Hindlimb muscle (tissue), 1 donor: Measurements from ENCODE around the gene CTDP1. TPM values are rescaled to one million over a fixed set of nuclear protein-coding genes. Genes with fewer than 3 reads are reported as not detected.
"Not testable (repeated sequence)": the region's sequence is repeated elsewhere in the genome, so short reads cannot be mapped to it uniquely, and the experiment has no call there.

Experiments used
- DNase-seq: peaks from one replicate; pipeline ENCODE4 v3.0.0-alpha.2; 2013
- polyA plus RNA-seq: library from polyadenylated mRNA; unstranded; fragments of 120-200 nt; gene quantifications from one replicate; pipeline ENCODE4 v1.2.1, GENCODE V29; 2013; ENCODE audit not compliant: insufficient read length

The CTDP1 gene
- polyA plus RNA-seq, 1 donor, result 11.0 TPM

- DNase-seq, result no peak
Measured at GRCh38 chr18:79702906-79703305, 23.3 kb downstream of the CTDP1 start.

GRCh38 chr18:79704631-79705030 is 25.0 kb downstream of the CTDP1 start:
- no peak for DNase-seq

DNA sequence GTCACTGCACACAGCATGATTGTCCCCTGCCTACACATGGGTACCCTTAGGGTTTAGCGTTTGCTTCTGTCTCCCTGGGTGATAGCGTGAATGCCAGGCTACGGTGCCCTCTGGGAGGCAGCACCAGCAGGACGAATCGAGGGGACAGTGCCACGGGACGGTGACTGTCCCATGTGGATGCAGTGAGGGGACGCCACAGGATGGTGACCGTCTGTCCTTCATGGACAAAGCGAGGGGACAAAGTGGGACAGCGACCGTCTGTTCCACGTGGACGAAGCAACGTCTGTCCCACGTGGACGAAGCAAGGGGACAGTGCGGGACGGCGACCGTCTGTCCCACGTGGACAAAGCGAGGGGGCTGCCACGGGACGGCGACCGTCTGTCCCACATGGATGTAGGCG is 25.7 kb downstream of the CTDP1 start:
- no peak for DNase-seq

DNA sequence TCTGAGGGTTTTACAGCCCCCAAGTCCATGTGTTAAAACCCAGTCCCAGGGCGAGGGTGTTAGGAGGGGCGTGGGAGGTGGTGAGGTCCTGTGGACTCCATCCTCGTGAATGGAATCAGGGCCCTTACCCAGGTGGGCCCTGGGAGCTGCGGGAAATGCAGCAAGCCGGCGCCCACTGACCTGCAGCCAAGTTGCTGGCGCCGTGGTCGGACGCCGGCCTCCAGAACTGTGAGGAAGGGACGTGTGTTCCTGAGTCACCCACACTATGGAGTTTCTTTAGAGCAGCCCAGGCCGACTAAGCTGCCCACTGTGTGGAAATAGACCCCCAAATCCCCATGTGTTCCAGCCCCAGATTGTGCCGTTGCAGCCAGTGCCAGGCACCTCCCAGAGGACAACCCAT is 26.4 kb downstream of the CTDP1 start:
- no peak for DNase-seq

DNA sequence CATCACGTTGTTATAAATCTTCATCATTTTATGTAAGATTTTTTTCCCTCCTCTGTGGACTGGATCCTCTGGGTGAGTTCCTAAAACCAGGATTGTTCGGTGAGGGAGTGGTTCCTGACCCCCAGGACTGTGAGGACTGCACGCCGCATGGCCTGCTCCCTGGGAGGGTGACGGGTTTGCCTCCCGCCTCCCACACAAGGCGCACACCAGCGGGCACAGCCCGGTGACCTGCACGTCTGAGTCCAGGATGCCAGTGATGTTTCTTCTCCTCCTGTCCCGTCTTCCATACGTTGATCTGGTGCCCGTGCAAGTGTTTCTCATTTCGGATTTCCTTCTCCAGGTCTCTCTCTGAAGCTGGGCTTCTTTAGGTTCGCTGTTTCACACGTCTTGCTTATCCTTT is 27.1 kb downstream of the CTDP1 start:
- no peak for DNase-seq

DNA sequence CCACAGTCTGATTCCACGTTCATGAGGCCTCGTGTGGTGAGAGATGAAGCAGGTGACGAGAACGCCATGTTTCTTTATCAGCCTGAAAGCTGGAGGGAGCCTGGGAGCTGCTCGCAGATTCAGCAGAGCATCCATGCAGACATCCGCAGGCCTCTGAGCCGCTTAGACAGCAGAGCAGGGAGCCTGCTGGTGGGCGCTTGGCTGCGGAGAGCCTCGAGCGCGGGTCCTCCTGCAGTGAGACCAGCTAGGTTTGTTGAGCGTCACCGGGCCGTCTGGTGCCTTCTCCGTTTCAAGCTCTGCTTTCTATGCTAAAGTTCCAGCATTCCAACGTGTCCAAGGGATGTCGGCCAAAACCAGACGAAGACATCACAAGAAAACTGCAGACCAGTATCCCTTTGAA is 27.6 kb downstream of the CTDP1 start:
- DNase-seq, result no peak

DNA sequence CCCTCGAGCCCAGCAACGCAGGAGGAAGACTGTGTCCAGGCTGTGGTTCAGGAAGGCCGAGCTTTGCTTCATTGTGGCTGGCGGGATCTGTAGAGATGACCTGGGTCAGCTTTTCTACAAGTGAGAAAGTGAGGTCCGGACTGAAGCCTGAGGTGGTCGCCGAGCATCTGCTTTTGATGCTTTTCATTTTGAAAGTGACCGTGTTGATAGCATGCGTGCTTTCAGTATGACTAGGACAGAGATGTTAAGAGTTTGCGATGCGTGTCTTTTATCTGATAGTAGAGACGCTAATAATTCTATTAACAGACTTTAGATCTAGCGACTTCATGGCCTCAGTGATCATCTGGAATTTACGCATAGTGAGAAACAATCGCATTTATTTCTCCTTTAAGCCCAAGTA is 28.1 kb downstream of the CTDP1 start:
- no peak for DNase-seq

GRCh38 chr18:79708412-79708811 is 28.8 kb downstream of the CTDP1 start:
- DNase-seq, result no peak

DNA sequence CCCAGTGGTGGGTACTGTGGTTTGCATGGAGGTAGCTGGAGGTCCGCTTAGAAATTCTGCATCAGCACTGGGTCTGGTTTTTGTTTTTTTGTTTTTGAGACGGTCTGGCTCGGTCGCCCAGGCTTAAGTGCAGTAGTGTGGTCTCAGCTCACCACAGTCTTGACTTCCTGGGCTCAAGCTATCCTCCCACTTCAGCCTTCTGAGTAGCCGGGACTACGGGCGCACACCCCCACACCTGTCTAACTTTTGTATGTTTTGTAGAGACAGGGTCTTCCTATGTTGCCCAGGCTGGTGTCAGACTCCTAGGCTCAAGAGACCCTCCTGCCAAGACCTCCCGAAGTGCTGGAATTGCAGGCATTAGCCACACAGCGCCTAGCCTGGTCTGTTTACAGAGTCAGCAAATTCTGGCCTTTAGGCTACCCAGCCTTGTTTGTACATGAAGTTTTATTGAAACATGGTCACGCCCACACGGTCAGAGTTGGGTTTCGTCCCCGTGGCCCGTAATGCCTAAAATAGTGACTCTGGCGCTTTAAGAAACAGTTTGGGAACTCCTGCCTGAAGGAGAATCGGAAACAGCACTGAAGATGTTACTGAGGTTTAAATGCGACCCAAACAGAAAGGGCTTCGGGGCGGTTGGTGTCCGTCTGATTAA is 32.7 kb downstream of the CTDP1 start:
- DNase-seq, result no peak

DNA sequence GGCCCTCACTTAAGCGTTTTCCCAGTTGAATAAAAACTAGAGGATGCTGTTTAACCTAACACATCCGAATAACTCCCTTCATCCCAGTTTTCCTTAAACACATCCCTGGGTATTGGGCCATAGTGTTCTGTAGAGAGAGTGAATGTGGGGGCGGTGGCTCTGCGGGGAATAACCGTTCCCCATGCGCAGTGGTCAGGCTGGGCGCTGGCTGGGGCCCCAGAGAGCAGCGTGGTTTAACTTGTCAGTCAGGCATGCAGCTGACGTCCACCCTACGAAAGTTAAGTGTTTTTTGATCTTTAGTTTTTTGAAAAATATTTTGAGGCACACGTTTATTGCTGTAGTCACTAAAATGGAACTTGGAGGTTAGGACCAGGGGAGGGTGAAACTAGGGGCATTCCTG is 33.7 kb downstream of the CTDP1 start:
- no peak for DNase-seq

DNA sequence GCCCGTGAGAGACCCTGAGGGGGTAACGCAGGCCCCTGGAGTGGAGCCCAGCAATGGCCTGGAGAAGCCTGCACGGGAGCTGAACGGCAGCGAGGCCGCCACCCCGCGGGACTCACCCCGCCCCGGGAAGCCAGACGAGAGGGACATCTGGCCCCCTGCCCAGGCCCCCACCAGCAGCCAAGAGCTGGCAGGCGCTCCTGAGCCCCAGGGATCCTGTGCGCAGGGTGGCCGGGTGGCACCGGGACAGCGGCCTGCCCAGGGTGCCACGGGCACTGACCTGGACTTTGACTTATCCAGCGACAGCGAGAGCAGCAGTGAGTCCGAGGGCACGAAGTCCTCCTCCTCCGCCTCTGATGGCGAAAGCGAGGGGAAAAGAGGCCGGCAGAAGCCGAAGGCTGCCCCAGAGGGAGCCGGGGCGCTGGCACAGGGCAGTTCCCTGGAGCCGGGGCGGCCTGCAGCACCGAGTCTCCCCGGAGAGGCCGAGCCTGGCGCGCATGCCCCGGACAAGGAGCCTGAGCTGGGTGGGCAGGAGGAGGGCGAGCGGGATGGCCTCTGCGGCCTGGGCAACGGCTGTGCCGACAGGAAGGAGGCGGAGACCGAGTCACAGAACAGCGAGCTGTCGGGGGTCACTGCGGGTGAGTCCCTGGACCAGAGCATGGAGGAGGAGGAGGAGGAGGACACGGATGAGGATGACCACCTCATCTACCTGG is 35.1 kb downstream of the CTDP1 start:
- no peak for DNase-seq

GRCh38 chr18:79715280-79715679 is 35.7 kb downstream of the CTDP1 start:
- no peak for DNase-seq

GRCh38 chr18:79717059-79717458 is 37.5 kb downstream of the CTDP1 start:
- no peak for DNase-seq

DNA sequence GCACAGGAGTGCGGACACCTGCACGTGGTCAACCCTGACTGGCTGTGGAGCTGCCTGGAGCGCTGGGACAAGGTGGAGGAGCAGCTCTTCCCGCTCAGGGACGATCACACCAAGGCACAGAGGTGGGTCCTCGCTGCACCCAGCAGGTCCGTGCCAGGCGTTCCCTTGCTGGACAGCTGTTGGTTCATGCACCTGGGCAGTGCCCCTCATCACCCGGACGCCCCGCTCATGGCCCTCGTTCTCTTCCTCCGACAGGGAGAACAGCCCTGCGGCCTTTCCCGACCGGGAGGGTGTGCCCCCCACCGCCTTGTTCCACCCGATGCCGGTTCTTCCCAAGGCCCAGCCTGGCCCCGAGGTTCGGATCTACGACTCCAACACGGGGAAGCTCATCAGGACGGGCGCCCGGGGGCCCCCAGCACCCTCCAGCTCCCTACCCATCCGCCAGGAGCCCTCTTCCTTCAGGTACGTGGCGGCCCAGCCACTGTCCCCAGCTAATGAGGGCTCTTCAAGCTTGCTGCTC is 38.0 kb downstream of the CTDP1 start:
- DNase-seq, result no peak

DNA sequence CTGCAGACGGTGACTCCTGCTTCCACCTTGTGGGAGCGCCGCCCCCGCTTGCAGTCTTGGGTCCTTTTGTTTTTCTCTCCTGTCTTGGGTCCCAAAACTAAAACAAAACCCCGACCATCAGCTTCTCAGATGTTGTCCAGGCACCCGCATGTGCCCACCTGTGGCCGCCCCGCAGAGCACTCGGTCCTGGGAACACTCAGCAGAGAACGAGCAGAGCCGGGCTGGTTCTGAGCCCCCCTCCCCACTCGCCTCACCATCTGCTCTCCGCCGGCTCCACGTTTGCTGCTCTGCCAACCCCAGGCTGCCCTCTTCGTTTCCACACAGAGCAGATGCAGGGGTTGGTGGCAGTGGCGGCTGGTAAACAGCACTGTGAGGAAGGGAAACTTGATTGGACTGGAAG is 38.5 kb downstream of the CTDP1 start:
- DNase-seq, result no peak

DNA sequence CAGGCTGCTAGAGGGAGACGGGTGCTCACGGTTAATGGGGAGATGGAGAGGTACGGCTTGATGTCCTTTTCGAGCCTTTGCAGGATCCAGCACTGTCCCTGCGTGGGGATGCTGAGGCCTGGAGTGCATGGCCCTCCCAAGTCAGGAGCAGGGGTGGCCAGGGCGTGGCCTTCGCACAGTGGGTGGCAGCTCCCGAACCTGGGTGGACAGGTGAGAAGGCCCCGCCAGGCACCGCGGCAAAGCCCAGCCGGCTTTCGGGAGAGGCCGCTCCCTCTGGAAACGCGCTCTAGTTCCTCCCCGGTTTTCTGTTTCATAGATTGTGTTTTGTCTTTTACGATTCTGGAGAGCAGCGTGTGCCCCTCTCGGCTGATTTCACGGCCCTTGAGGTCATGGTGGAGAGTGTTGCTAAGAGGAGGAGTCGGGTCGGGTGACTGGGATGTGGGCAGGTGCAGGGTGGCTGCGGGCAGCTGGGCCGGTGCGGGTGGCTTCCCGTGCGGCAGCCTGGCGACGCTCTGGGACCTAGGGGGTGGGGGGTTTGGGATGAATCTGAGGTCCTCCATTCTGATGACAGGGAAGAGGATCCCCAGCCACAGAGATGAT is 39.4 kb downstream of the CTDP1 start:
- no peak for DNase-seq

DNA sequence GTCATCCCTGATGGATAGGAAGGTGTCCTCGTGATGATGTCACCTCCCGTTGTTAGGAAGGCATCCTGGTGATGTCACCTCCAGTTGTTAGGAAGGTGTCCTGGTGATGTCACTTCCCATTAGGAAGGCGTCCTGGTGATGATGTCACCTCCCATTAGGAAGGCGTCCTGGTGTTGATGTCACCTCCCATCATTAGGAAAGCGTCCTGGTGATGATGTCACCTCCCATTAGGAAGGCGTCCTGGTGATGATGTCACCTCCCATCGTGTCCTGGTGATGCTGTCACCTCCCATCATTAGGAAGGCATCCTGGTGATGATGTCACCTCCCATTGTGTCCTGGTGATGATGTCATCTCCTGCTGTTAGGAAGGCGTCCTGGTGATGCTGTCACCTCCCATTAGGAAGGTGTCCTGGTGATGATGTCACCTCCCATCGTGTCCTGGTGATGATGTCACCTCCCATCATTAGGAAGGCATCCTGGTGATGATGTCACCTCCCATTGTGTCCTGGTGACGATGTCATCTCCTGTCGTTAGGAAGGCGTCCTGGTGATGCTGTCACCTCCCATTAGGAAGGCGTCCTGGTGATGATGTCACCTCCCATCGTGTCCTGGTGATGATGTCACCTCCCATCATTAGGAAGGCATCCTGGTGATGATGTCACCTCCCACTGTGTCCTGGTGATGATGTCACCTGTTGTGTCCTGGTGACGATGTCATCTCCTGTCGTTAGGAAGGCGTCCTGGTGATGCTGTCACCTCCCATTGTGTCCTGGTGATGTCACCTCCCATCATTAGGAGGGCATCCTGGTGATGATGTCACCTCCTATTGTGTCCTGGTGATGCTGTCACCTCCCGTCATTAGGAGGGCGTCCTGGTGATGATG is 40.1 kb downstream of the CTDP1 start:
- DNase-seq, result not testable (repeated sequence)

DNA sequence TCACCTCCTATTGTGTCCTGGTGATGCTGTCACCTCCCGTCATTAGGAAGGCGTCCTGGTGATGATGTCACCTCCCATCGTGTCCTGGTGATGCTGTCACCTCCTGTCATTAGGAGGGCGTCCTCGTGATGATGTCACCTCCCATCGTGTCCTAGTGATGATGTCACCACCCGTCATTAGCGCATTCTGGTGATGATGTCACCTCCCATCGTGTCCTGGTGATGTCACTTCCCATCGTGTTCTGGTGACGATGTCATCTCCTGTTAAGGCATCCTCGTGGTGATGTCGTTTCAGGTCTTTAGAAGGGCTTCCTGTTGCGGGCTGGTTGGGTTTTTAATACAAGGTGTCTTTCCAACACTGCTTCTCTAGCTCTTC is 40.7 kb downstream of the CTDP1 start:
- no peak for DNase-seq

DNA sequence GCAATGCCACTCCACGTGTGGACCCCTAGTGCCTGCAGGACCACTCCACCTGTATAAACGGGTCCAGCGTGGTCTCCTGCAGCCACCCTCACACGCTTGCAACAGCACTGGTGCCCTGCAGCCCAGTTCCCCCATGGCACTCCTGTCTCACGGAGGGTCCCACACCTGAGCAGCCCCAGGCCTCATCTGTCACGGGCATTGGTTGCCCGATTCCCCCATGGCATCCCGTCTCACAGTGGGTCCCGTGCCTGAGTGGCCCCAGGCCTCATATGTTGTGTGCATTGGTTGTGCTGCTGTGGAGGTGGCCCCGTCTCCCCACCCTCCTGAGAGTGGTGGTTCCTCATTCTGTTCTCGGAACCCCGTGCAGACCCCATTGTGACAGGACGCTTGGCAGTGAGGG is 43.4 kb downstream of the CTDP1 start:
- no peak for DNase-seq

- DNase-seq, result no peak
Measured at GRCh38 chr18:79723628-79724027, 44.0 kb downstream of the CTDP1 start.

- DNase-seq, result no peak
Measured at GRCh38 chr18:79724299-79725080, 44.9 kb downstream of the CTDP1 start.

DNA sequence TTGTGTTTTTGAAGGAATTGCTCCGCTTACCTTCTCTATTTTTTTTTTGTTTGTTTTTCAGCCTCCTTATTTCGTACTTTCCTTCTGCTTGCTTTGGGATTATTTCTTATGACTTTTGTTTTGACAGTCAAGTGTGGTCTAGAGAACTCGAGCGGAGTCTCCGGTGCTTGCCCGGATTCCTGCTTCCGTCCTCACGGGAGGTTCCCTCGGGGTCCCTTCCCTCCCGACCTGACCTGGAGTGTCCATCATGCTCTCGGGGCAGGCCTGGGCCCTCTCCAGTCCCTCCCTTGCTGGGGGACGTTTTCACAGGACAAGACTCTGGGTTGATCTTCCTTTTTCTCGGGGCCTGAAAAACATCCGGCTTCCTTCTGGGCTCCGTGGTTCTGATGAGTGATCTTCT is 45.9 kb downstream of the CTDP1 start:
- no peak for DNase-seq
